ENCODE measurements around the gene ANTXRL. TPM values are rescaled to one million over a fixed set of nuclear protein-coding genes. Genes with fewer than 3 reads are reported as not detected.

ANTXRL gene
- total and polyA plus RNA-seq, 8 donors = 0.15 TPM; not detected in 7

DNA sequence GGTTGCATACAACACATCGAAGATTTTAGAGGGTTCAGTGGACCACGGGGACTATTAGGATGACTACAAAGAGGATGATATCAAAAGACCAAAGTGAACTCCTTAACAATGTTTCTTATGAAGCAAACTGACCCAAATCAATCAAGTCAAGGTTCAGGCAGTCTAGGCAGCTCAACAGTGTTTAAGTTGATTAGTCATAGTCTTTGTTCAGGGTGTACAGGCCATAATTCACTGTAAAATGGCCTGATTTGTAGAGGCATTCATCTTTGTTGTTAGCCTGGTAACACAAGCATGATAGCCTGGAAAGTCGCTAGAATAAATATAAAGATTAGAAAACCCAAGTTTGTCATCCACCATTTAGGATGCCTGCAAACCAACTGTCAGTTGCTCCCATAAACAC, 32.6 kb downstream of the ANTXRL start:
- Histone ChIP-seq H3K4me1 (peaks cover 0 to 6% (median 0%) of the 10 kb centered on the region in 3 donors), H3K36me3 (no peaks in the 10 kb centered on the region), H3K27me3 (no peaks in the 10 kb centered on the region), H3K27ac (no peak overlapping the region), H3K9me3 (no peaks in the 10 kb centered on the region), H3K4me3 (no peak overlapping the region)
- TF ChIP-seq, protein P1, sequence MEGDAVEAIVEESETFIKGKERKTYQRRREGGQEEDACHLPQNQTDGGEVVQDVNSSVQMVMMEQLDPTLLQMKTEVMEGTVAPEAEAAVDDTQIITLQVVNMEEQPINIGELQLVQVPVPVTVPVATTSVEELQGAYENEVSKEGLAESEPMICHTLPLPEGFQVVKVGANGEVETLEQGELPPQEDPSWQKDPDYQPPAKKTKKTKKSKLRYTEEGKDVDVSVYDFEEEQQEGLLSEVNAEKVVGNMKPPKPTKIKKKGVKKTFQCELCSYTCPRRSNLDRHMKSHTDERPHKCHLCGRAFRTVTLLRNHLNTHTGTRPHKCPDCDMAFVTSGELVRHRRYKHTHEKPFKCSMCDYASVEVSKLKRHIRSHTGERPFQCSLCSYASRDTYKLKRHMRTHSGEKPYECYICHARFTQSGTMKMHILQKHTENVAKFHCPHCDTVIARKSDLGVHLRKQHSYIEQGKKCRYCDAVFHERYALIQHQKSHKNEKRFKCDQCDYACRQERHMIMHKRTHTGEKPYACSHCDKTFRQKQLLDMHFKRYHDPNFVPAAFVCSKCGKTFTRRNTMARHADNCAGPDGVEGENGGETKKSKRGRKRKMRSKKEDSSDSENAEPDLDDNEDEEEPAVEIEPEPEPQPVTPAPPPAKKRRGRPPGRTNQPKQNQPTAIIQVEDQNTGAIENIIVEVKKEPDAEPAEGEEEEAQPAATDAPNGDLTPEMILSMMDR (IDR thresholded peaks at IDR 0.05) = no peak
- intact Hi-C loops (cut with DNase I) = no loop called here
- DNase-seq = no peak
- ATAC-seq = no peak
- WGBS, 2 donors = 86 to 93% methylated on average over 3 of the region's 3 CpGs
- FAIRE-seq = no peak

DNA sequence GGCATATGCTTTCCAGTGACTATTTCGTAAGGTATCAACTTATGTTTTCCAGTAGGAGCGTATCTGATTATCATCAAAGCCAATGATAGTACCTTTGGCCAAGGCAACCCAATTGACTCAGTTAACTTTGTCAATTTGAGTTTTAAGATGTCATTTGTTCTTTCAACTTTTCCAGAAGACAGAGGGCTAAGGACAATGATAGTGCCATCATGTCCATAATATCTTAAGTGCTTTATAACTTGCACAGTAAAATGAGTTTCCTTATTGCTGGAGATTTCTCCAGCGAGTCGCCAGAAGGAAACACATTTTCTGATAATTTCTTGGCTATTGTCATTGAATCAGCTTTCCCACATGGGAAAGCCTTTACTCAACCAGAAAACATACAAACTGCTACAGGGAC, 35.0 kb downstream of the ANTXRL start:
- WGBS, 2 donors = 92 to 93% methylated on average over 4 of the region's 4 CpGs
- Histone ChIP-seq H3K36me3 (no peaks in the 10 kb centered on the region), H3K4me3 (no peak overlapping the region), H3K9me3 (no peaks in the 10 kb centered on the region), H3K27me3 (no peaks in the 10 kb centered on the region), H3K27ac (no peak overlapping the region), H3K4me1 (peaks cover 0 to 9% (median 0%) of the 10 kb centered on the region in 3 donors)
- no peak for FAIRE-seq
- TF ChIP-seq, protein P1 (IDR thresholded peaks at IDR 0.05) = no peak
- no peak for DNase-seq
- intact Hi-C loops (cut with DNase I) = no loop called here
- no peak for ATAC-seq

- no peak for FAIRE-seq
- Histone ChIP-seq H3K4me3 (no peak overlapping the region), H3K27ac (no peak overlapping the region), H3K4me1 (peaks cover 0 to 9% (median 0%) of the 10 kb centered on the region in 3 donors), H3K27me3 (no peaks in the 10 kb centered on the region), H3K36me3 (no peaks in the 10 kb centered on the region), H3K9me3 (no peaks in the 10 kb centered on the region)
- 90% methylated on average over 4 of the region's 4 CpGs for WGBS, 2 donors
- no peak for DNase-seq
- intact Hi-C loops (cut with DNase I) = no loop called here
- TF ChIP-seq, protein P1 (IDR thresholded peaks at IDR 0.05) = no peak
- ATAC-seq = no peak
These were observed 36.4 kb downstream of the ANTXRL start for GRCh38 chr10:46323176-46323575.

DNA sequence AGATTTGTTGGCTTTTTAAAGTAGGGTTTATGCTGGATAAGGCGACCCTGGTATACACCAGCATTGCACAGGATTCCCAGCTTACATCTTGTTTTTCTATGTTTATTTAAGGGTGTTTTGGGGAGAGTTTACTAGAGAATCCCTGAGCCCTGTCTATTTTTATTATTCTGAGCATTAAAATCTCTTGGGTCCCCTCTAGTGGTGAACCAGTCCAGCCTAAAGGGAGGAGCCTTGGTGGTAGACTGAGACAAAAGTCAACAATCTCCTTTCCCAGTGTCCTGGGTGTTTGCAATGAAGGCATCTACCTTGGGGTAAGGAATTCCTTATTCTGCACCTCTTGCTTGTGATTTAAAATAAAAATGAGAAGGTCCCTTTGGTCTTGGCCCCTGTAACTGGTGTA, 38.2 kb downstream of the ANTXRL start:
- no peaks in the 10 kb centered on the region for H3K9me3 ChIP-seq
- no peaks in the 10 kb centered on the region for H3K36me3 ChIP-seq
- H3K27ac ChIP-seq = no peak overlapping the region
- no peak for FAIRE-seq
- WGBS, 2 donors = 90 to 96% methylated on average over 1 of the region's 1 CpG
- peak in 2 of 4 donors; percentile 27 to 46 for ATAC-seq
- TF ChIP-seq, protein P1 (IDR thresholded peaks at IDR 0.05) = no peak
- no peak overlapping the region for H3K4me3 ChIP-seq
- peaks cover 0 to 9% (median 0%) of the 10 kb centered on the region in 3 donors for H3K4me1 ChIP-seq
- H3K27me3 ChIP-seq = no peaks in the 10 kb centered on the region
- DNase-seq = no peak
- intact Hi-C loops (cut with DNase I) = no loop called here

DNA sequence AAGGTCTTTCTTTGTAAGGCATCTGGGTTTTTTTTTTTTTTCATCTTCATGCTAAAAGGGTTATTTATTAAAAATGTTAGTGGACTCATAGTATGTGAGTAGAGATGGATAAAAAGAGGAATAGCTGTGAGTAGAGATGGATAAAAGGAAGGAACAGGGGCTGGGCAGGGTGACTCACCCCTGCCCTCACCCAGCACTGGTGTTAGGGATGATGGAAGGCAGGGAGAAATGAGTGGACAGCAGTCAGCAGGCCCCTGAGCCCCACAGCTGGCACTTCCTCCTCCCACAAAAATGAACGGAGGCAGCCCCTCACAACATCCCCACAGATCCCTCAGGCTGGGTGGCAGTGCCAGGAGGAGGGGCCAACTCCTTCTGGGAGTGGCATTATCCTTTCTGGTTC, 39.3 kb downstream of the ANTXRL start:
- DNase-seq = peak in 1 of 6 donors; percentile 23
- H3K4me1 ChIP-seq = peaks cover 0 to 9% (median 0%) of the 10 kb centered on the region in 3 donors
- 53 to 100% methylated on average over 1 of the region's 1 CpG for WGBS, 2 donors
- TF ChIP-seq, protein P1 (IDR thresholded peaks at IDR 0.05) = no peak
- H3K27ac ChIP-seq = no peak overlapping the region
- no peaks in the 10 kb centered on the region for H3K27me3 ChIP-seq
- H3K4me3 ChIP-seq = no peak overlapping the region
- intact Hi-C loops (cut with DNase I) = no loop called here
- H3K36me3 ChIP-seq = no peaks in the 10 kb centered on the region
- FAIRE-seq = no peak
- H3K9me3 ChIP-seq = no peaks in the 10 kb centered on the region
- ATAC-seq = no peak

All from pancreas (tissue), 10 donors.